Lower lobe of right lung (tissue), 2 donors: ENCODE data around the gene DVL1. TPM values are rescaled to one million over a fixed set of nuclear protein-coding genes. Genes with fewer than 3 reads are reported as not detected.
A peak's percentile ranks its signal among the peaks of the same experiment; 100 is the strongest.

Experiments used
- ATAC-seq, 2 donors: fragments of 200-7000 bp; cut with Tn5 transposase; one replicate each; pipeline ENCODE4 v1.9.1; 2020 to 2022; ENCODE audit warnings: mild to moderate bottlenecking in 2 of 2, moderate library complexity in 2 of 2
- DNase-seq: peaks from one replicate; pipeline ENCODE4 v3.0.0-alpha.2; 2020
- H3K27ac ChIP-seq: fragments of 200-600 bp; one replicate; pipeline ENCODE4 v1.8.0; 2022
- H3K27me3 ChIP-seq: fragments of 200-600 bp; one replicate; pipeline ENCODE4 v1.8.0; 2022; ENCODE audit warnings: low read depth
- H3K36me3 ChIP-seq: fragments of 200-600 bp; one replicate; pipeline ENCODE4 v1.8.0; 2022; ENCODE audit warnings: mild to moderate bottlenecking
- H3K4me1 ChIP-seq: fragments of 200-600 bp; one replicate; pipeline ENCODE4 v1.8.0; 2022
- H3K4me3 ChIP-seq: fragments of 200-600 bp; one replicate; pipeline ENCODE4 v1.8.0; 2022; ENCODE audit warnings: mild to moderate bottlenecking
- H3K9me3 ChIP-seq: fragments of 200-600 bp; one replicate; pipeline ENCODE4 v1.8.0; 2022
- intact Hi-C: fragments of 100-400 bp; cut with DNase I; formaldehyde crosslinking; loops from one replicate; pipeline ENCODE4 v1.11.0; 2022
- total RNA-seq: library from RNA; stranded (reverse); fragmentation: NEBNext Ultra II Directional; extraction: Animal tissue kit (Norgen Biotek cat#: 25700); gene quantifications from one replicate; pipeline ENCODE4 v1.2.1, GENCODE V29; 2021
- TF ChIP-seq, protein P1 (sequence below): fragments of 200-600 bp; IDR thresholded peaks from one replicate; pipeline ENCODE4 v1.8.0; 2022; ENCODE audit warnings: antibody characterized with exemption, mild to moderate bottlenecking
- donor health status: DM: no; HTN: yes; CAD: no; lungs with severe emphysema.

Gene DVL1
- total RNA-seq, 1 donor from 2014 or later: 60.4 TPM

- Histone ChIP-seq H3K4me3 (no peak overlapping the region), H3K36me3 (no peaks in the 10 kb centered on the region), H3K4me1 (peaks cover 27% of the 10 kb centered on the region), H3K9me3 (no peaks in the 10 kb centered on the region), H3K27me3 (peaks cover 28% of the 10 kb centered on the region), H3K27ac (peak overlapping the region; percentile 64)
- DNase-seq (no peak), ATAC-seq (no peak)
- TF ChIP-seq, protein P1, sequence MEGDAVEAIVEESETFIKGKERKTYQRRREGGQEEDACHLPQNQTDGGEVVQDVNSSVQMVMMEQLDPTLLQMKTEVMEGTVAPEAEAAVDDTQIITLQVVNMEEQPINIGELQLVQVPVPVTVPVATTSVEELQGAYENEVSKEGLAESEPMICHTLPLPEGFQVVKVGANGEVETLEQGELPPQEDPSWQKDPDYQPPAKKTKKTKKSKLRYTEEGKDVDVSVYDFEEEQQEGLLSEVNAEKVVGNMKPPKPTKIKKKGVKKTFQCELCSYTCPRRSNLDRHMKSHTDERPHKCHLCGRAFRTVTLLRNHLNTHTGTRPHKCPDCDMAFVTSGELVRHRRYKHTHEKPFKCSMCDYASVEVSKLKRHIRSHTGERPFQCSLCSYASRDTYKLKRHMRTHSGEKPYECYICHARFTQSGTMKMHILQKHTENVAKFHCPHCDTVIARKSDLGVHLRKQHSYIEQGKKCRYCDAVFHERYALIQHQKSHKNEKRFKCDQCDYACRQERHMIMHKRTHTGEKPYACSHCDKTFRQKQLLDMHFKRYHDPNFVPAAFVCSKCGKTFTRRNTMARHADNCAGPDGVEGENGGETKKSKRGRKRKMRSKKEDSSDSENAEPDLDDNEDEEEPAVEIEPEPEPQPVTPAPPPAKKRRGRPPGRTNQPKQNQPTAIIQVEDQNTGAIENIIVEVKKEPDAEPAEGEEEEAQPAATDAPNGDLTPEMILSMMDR: no peak
- intact Hi-C loops: no loop called here
Measured at GRCh38 chr1:1361233-1361981, 12.2 kb upstream of the DVL1 start.

DNA sequence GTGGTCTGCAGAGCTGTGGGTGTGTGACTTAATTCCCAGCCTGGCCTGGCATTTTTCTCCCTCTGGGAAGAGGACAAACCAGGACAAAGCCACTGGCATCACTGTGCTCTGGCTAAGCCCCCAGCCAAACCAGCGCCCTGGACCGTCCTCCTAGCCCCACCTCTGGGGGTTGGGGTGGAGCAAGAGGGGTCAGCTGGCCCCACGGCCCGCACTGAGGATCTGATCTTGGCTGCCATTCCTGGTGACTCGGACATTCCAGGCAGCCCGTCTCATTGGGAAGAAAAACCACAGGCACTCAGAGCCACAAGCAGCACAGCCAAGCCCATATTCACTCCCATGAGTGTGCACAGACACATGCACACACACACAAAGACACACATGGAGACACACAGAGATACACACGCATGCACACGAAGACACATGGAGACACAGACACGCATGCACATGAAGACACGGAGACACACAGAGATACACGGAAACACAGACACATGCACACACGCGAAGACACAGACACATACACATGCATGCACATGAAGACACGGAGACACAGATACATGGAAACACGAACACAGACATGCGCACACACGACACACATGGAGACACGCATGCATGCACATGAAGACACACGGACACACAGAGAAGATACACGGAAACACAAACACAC is 11.4 kb upstream of the DVL1 start:
- H3K4me3 ChIP-seq: no peak overlapping the region
- ATAC-seq: peak; percentile 45 to 61
- TF ChIP-seq, protein P1: no peak
- no peaks in the 10 kb centered on the region for H3K36me3 ChIP-seq
- H3K27me3 ChIP-seq: peaks cover 28% of the 10 kb centered on the region
- no peaks in the 10 kb centered on the region for H3K9me3 ChIP-seq
- H3K27ac ChIP-seq: peak overlapping the region; percentile 83
- H3K4me1 ChIP-seq: peaks cover 27% of the 10 kb centered on the region
- intact Hi-C loops: no loop called here
- DNase-seq: no peak

DNA sequence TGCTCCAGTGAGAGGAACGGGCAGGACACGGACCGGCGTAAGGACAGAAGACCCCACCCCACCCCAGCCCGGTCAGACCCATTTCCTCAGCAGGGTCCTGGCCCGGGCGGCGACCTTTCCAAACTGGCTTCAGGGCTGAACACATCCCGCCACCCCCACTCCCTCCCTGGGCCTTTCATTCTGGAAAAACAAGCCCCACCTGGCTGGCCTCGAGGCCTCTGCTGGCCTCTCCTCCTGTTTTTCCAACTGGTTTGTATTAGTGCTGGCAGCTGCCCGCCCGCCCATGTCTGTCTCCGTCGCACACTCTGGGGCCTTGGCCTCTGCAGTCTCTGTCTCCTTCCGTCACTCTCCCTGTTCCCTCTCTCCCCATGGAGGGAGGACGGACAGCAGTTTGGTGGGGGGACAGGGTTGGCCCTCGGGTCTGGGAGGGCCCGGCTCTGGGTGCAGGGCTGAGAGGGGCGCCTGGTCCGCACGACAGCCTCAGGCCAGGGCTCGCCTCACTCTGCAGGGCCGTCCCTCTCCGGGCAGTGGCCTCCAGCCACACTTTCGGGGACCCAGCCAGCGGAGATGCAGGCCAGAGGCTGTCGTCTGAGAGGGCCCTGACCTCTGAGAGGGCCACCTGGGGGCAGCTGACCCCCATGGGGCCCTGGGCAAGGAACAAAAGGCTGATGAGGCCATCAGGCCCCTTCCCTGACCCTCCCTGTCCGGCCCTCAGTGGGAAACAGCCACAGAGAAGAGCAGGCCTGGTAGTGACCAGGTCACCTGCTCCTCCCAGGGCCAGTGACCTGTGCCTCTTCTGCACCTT is 10.6 kb upstream of the DVL1 start:
- ATAC-seq: no peak
- TF ChIP-seq, protein P1: no peak
- no peaks in the 10 kb centered on the region for H3K36me3 ChIP-seq
- H3K9me3 ChIP-seq: no peaks in the 10 kb centered on the region
- peak overlapping the region; percentile 83 for H3K27ac ChIP-seq
- intact Hi-C loops: no loop called here
- peaks cover 27% of the 10 kb centered on the region for H3K4me1 ChIP-seq
- no peak for DNase-seq
- H3K4me3 ChIP-seq: no peak overlapping the region
- H3K27me3 ChIP-seq: peaks cover 35% of the 10 kb centered on the region

DNA sequence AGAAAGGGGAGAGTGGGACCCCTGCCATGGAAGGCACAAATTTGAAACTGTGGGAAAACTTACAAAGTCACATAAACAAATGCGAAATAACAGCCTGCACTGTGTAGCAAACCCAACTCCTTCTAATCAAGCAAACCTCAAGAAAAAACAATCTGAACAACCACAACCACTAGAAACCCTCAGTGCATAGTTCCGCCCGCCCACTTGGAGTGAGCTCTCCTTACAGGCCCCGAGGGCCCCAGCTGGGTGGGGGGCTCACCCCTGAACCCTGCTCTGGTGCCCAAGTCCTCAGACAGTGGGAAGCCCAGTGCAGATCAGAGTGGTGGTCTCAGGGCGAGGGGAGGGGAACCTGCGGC is 10.1 kb upstream of the DVL1 start:
- peak overlapping the region; percentile 60 for H3K4me3 ChIP-seq
- H3K4me1 ChIP-seq: peaks cover 33% of the 10 kb centered on the region
- ATAC-seq (no peak), DNase-seq (no peak)
- H3K27me3 ChIP-seq: peaks cover 41% of the 10 kb centered on the region
- no peaks in the 10 kb centered on the region for H3K9me3 ChIP-seq
- peaks cover 5% of the 10 kb centered on the region for H3K36me3 ChIP-seq
- peak overlapping the region; percentile 83 for H3K27ac ChIP-seq
- intact Hi-C loops: no loop called here
- TF ChIP-seq, protein P1: no peak

DNA sequence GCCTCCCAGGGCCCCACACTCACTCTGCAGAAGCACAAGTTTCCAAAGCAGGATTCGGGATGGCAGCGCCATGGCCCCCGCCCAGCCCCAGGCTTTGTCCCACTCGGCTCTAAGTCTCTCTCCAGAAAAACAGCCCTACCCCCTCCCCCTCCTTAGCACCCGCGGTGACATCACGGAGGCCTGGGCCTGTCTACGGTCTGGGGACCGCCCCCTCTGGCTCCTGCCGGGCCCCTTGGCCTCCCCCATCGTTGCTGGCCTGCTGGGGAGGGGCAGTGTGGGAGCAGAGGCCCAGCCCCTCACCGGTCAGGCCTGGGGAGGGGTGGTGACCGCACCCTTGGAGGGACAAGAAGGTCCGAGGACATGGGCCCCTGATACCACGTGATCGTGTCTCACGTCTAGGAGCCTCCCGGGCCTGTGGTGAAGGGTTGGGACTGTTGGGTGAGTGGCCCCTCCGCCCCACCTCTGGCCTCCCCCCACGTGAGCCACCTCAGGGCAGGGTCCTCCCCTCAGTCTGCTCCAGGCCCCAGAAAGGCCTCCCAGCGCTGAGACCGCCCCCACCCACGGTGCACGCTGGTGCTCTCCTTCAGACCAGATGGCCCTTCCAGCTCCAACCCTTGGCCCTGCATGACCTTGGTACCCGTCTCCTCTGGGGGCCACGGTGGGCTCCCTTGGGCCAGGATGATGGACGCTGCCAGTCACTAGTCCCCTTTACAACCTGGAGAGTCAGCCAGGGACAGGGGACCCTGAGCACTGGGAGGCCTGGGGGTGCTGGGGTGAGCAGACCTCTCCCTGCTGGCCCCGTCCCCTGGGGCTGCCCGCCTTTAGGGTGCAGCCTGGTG is 9.4 kb upstream of the DVL1 start, which contains the start of gene MXRA8:
MXRA8 (minus strand) TSS at position 123 of the 839 bp plus-strand sequence; CDS start at position 72, 51 bp downstream.
- ATAC-seq (peak; percentile 53 to 61), DNase-seq (no peak)
- peaks cover 8% of the 10 kb centered on the region for H3K36me3 ChIP-seq
- peak within 1 kb of the TSS; percentile 83 for H3K27ac ChIP-seq
- no peaks in the 10 kb centered on the region for H3K9me3 ChIP-seq
- TF ChIP-seq, protein P1: no peak
- peaks cover 47% of the 10 kb centered on the region for H3K27me3 ChIP-seq
- peaks cover 39% of the 10 kb centered on the region for H3K4me1 ChIP-seq
- H3K4me3 ChIP-seq: peak within 1 kb of the TSS; percentile 60
- intact Hi-C loops: no loop called here
